Thymus (tissue), 11 donors: ENCODE measurements around the gene NECTIN1. TPM values are rescaled to one million over a fixed set of nuclear protein-coding genes. Genes with fewer than 3 reads are reported as not detected.

Experiments
- DNase-seq, 9 donors: peaks; one replicate each; pipeline ENCODE4 v3.0.0-alpha.2; 2013; ENCODE audit warnings: low spot score in 9 of 9, low read depth in 6 of 9, missing footprints in 1 of 9
- H3K27ac ChIP-seq, 2 donors: one replicate each; pipeline ENCODE4 v1.5.1; 2013; ENCODE audit warnings: control low read depth in 1 of 2, low read depth in 1 of 2, low read length in 1 of 2, mild to moderate bottlenecking in 1 of 2, moderate library complexity in 1 of 2
- H3K27me3 ChIP-seq, 2 donors: one replicate each; pipeline ENCODE4 v1.5.1; 2013; ENCODE audit warnings: low read length in 1 of 2; ENCODE audit not compliant: control insufficient read depth in 2 of 2, insufficient read depth in 1 of 2
- H3K36me3 ChIP-seq, 2 donors: one replicate each; pipeline ENCODE4 v1.5.1; 2013; ENCODE audit warnings: low read length in 1 of 2, mild to moderate bottlenecking in 1 of 2, moderate library complexity in 1 of 2; ENCODE audit not compliant: control insufficient read depth in 2 of 2, insufficient read depth in 2 of 2
- H3K4me1 ChIP-seq, 2 donors: one replicate each; pipeline ENCODE4 v1.5.1; 2013; ENCODE audit warnings: low read length in 2 of 2; ENCODE audit not compliant: control insufficient read depth in 2 of 2, insufficient read depth in 2 of 2
- H3K4me3 ChIP-seq, 2 donors: one replicate each; pipeline ENCODE4 v1.5.1; 2013; ENCODE audit warnings: low read length in 2 of 2, control low read depth in 1 of 2, mild to moderate bottlenecking in 1 of 2
- H3K9me3 ChIP-seq, 2 donors: one replicate each; pipeline ENCODE4 v1.5.1; 2013; ENCODE audit warnings: low read length in 1 of 2, mild to moderate bottlenecking in 1 of 2; ENCODE audit not compliant: control insufficient read depth in 2 of 2, insufficient read depth in 1 of 2
- WGBS: extraction: QIAGEN DNeasy Blood & Tissue Kit; methylation state at CpG from one replicate; pipeline ENCODE4 v1.1.7; 2013; 5-methylcytosine and 5-hydroxymethylcytosine counted together
- polyA plus RNA-seq: library from polyadenylated mRNA; stranded (reverse); fragments of 200-250 nt; gene quantifications from one replicate; pipeline ENCODE4 v1.2.3, GENCODE V29; 2013
- total RNA-seq: library from RNA; stranded (reverse); fragments of 120-200 nt; gene quantifications from one replicate; pipeline ENCODE4 v1.2.4, GENCODE V29; 2013
- donor health status: healthy.

NECTIN1 gene
- total and polyA plus RNA-seq, 2 donors = 6.5 to 11.7 TPM

DNA sequence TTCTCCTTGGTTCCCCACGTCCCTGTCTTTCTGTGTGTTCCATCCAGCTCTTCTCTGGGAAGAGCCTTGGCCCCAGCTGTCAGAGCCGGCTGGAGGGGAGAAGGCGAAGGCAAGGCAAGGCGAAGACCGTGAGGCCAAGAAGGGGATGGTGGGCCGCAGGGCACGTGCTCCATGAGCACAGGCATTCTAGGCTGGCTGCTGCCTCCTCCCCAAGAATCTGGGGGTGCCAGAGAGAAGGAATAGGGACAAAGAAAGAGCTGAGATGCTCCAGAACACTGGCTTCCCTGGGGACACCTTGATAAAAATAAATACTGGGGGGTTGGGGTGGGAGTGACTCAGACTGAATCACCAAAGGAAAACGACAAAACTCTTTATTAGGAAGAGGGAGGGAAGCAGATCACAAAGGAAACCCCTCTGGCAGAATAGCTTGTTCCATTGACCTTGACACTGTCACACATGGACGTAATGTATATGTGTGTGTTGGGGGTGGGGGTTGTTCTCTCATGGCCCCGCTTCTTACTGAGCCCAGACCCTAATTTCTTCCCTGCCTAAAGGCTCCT is 52.5 kb downstream of the NECTIN1 start:
- no peak overlapping the region for H3K27ac ChIP-seq
- no peak overlapping the region for H3K4me3 ChIP-seq
- H3K4me1 ChIP-seq = peaks cover 5 to 20% of the 10 kb centered on the region in 2 donors
- no peak for DNase-seq
- WGBS = 90% methylated on average over 10 of the region's 10 CpGs
- peaks cover 0 to 3% of the 10 kb centered on the region in 2 donors for H3K27me3 ChIP-seq
- H3K36me3 ChIP-seq = no peaks in the 10 kb centered on the region
- H3K9me3 ChIP-seq = peaks cover 0 to 18% of the 10 kb centered on the region in 2 donors

DNA sequence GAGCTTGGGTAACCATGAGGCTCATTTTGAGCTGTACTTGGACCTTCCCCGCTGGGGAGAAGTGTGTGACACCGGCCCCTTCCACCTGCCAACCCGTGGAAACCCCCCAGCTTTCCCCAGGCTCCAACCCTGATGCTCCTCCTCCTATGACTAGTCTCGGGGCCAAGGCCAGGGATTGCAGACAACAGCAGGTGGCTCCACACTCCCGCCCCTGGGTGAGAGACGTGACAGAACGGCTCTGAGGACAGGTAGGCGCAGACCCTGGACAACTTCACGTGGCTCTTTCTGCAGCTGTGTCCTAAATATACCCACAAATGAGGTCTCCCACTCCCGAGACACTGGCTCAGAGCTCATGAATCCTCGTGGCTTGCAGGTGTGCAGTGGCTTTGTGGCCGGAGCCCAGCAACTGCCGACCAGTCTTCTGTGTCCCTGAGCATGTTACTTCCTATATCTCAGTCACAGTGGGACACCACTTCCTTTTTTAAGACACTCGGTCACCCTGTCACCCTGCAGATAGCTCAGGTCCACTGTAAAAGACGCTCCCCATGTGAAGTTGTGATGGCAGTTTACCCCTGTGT is 55.2 kb downstream of the NECTIN1 start:
- DNase-seq = peak in 3 of 9 donors; percentile 35 to 74 (median 51)
- H3K9me3 ChIP-seq = peaks cover 0 to 18% of the 10 kb centered on the region in 2 donors
- peaks cover 5 to 20% of the 10 kb centered on the region in 2 donors for H3K4me1 ChIP-seq
- no peaks in the 10 kb centered on the region for H3K36me3 ChIP-seq
- 3% methylated on average over 15 of the region's 15 CpGs for WGBS
- peak overlapping the region in 1 of 2 donors; percentile 66 for H3K27ac ChIP-seq
- H3K4me3 ChIP-seq = no peak overlapping the region
- peaks cover 0 to 3% of the 10 kb centered on the region in 2 donors for H3K27me3 ChIP-seq

DNA sequence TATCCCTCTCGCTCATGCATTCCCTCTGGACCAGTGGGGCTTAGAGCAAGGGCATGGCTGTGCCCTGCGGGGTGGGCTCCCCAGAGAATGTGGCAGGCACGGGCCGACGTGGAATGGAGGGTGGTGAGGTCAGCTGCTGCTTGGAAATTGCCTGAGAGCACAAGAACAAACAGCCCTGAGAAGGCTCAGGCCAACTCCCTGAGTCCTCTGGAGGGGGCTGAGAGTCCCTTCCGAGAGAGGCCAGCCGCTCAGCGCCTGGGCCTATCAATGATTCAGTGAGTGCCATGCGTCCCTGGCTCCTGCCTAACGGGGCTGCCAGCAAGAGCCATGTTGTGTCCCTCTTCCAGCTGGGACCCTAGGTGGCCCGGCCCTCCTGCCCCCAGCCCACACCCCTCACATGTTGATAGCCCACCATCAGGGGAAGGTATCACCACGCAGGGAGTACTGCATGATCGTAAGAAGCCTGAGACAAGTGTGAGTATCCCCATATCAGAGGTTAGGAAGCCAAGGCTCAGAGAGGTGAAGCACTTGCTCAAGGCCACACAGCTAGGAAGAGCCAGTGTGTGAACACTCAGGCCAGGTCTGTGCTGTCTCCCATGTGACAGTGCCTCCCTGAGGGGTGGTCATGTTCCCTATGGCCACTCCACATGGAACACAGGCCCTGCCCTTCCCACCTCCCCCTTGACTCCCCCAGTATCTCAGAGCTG is 55.8 kb downstream of the NECTIN1 start:
- WGBS = 92% methylated on average over 13 of the region's 13 CpGs
- Histone ChIP-seq H3K4me1 (peaks cover 5 to 20% of the 10 kb centered on the region in 2 donors), H3K36me3 (no peaks in the 10 kb centered on the region), H3K27ac (peak overlapping the region in 1 of 2 donors; percentile 66), H3K4me3 (no peak overlapping the region), H3K27me3 (peaks cover 0 to 3% of the 10 kb centered on the region in 2 donors), H3K9me3 (peaks cover 0 to 13% of the 10 kb centered on the region in 2 donors)
- DNase-seq = no peak

DNA sequence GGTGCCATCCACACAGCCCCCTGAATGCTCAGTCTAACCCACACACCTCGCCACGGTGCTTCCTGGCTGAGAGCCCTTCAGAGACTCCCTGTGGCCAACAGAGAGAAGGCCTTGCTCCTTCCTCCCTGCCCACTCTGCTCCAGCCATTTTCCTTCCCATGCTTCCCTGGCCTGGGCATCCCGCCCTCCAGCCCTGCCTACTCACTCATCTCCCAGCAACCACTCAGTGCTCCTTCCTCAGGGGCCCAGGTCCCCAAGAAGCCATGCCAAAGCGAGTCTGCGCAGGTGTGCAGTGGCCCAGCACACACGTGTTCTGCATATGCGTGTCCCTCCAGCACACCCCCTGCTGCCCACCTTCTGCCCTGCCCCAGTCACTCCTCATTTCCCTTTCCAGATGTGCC is 56.4 kb downstream of the NECTIN1 start:
- 86% methylated on average over 7 of the region's 7 CpGs for WGBS
- Histone ChIP-seq H3K27me3 (peaks cover 0 to 3% of the 10 kb centered on the region in 2 donors), H3K4me1 (peaks cover 5 to 20% of the 10 kb centered on the region in 2 donors), H3K9me3 (peaks cover 0 to 7% of the 10 kb centered on the region in 2 donors), H3K4me3 (no peak overlapping the region), H3K36me3 (no peaks in the 10 kb centered on the region), H3K27ac (no peak overlapping the region)
- no peak for DNase-seq

DNA sequence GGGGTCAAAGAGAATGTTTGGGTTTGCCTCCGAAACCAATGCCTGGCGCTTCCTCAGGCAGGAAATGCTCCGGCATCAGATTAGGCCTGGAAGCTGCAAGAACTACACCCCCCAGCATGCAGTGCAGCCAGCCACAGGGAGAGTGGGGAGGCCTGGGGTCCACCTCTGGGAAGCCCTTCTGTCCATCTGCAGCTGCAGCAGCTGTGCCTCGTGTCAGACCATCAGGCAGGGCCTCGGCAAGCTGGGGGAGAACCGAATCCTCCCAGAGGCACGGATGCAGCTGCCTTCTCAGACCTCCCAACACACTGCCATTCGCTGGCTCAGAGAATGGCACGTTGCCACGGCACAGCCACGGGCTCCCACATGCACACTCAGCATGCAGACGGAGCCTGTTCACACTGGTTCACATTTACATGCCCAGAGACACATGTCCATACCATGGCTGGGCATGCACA is 57.4 kb downstream of the NECTIN1 start:
- H3K9me3 ChIP-seq = no peaks in the 10 kb centered on the region
- peak overlapping the region in 1 of 2 donors; percentile 55 for H3K27ac ChIP-seq
- WGBS = 89% methylated on average over 12 of the region's 12 CpGs
- H3K36me3 ChIP-seq = no peaks in the 10 kb centered on the region
- no peak overlapping the region for H3K4me3 ChIP-seq
- H3K27me3 ChIP-seq = peaks cover 0 to 3% of the 10 kb centered on the region in 2 donors
- peaks cover 5 to 20% of the 10 kb centered on the region in 2 donors for H3K4me1 ChIP-seq
- DNase-seq = no peak

DNA sequence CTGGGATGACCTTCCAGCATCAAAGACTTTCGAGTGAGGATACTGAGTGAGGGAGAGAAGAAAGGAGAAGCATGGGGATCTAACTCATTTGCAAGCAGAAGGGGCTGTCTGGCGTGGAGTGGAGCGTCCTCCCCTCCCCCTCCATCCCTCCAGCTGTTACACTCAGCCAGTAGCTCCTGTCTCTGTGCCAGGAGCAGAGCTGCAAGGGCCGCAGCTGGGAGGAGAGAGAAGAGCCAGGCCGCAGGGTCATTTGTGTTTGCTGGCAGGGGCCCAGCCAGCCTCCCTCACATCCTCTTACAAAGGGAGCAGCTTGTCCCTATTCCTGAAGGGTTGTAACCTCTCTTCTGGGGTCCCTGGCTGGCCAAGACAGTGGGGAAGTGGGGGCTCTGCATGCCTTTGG is 57.9 kb downstream of the NECTIN1 start:
- Histone ChIP-seq H3K4me1 (peaks cover 5 to 20% of the 10 kb centered on the region in 2 donors), H3K36me3 (no peaks in the 10 kb centered on the region), H3K27me3 (peaks cover 0 to 3% of the 10 kb centered on the region in 2 donors), H3K4me3 (no peak overlapping the region), H3K9me3 (no peaks in the 10 kb centered on the region), H3K27ac (peak overlapping the region in 1 of 2 donors; percentile 55)
- 89% methylated on average over 5 of the region's 5 CpGs for WGBS
- DNase-seq = no peak

DNA sequence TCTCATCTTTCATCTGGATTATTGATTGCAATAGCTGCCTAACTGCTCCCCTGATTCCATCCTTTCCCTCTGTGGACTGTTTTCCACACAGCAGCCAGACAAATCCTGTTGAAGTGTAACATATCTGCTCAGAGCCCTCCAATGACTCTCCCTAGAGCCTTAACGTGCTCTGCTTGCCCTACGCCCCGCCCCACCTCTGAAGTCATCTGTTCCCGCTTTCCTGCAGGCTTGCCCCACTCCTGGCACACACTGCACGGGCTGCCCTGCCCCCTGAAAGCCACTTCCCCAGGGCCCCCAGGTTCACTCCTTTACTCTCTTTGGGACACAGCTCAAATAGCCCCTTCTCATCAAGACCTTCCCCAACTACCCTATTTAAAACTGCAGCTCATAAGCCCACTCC is 59.5 kb downstream of the NECTIN1 start:
- H3K27me3 ChIP-seq = peaks cover 0 to 3% of the 10 kb centered on the region in 2 donors
- H3K9me3 ChIP-seq = no peaks in the 10 kb centered on the region
- no peak for DNase-seq
- H3K4me1 ChIP-seq = peaks cover 5 to 20% of the 10 kb centered on the region in 2 donors
- H3K36me3 ChIP-seq = no peaks in the 10 kb centered on the region
- WGBS = 91% methylated on average over 5 of the region's 5 CpGs
- H3K4me3 ChIP-seq = no peak overlapping the region
- no peak overlapping the region for H3K27ac ChIP-seq

DNA sequence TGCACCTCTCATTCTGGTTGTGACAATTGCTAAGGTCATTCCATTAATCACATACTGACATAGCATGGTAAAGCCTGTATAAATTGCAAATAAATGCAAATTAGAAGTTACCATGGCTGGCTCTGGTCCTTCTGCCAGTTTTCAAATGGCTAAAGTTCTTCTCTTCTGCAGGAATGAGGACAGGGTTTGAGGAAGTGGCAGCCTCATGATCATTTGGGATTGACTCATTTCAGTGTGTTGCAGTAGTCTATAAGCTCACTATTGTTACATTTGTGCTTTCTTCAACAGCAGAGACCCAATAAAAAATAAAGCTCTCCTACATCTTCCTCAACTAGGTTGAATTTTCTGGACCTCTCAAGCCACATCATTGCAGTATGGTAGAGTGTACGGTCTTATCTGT is 60.3 kb downstream of the NECTIN1 start:
- Histone ChIP-seq H3K27ac (no peak overlapping the region), H3K9me3 (no peaks in the 10 kb centered on the region), H3K4me3 (no peak overlapping the region), H3K27me3 (peaks cover 0 to under 1% of the 10 kb centered on the region in 2 donors), H3K4me1 (peaks cover 0 to 15% of the 10 kb centered on the region in 2 donors), H3K36me3 (no peaks in the 10 kb centered on the region)
- DNase-seq = no peak
- WGBS = 100% methylated on average over 1 of the region's 1 CpG
